Neural progenitor cell (in vitro differentiated cells): Measurements from ENCODE around the gene STK11IP.

Experiments
- EZH2 ChIP-seq: fragments of 200-600 bp; sonication (generic); IDR thresholded peaks from 2 replicates; pipeline ENCODE4 v1.6.1; 2017; ENCODE audit warnings: antibody characterized with exemption, mild to moderate bottlenecking, moderate library complexity
- EZH2phosphoT487 ChIP-seq: fragments of 200-600 bp; sonication (generic); IDR thresholded peaks from 2 replicates; pipeline ENCODE4 v1.6.1; 2017; ENCODE audit warnings: antibody characterized with exemption
- TF ChIP-seq, protein P1 (sequence below): fragments of 200-600 bp; sonication (generic); IDR thresholded peaks from 2 replicates; pipeline ENCODE4 v1.5.1; 2017; ENCODE audit warnings: antibody characterized with exemption, mild to moderate bottlenecking

DNA sequence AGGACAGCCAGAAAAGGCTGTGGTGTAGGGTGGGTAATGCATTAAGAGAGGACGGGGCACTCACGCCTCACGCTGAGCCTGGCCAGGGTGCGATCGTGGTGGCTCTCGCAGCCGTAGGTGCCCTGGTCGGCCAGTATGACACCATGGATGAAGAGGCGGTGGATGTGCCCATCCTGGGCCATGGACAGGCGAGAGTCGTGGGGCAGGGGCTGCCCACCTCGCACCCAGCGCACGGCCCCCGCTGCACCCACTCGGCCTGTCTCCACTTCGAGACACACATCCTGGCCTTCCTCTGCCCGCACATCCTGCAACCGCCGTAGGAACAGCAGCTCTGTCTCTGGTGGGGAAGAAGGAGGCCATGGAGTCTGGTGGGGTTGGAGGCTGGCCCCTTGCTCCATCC lies 41.7 kb upstream of the STK11IP start:
- TF ChIP-seq, protein P1, sequence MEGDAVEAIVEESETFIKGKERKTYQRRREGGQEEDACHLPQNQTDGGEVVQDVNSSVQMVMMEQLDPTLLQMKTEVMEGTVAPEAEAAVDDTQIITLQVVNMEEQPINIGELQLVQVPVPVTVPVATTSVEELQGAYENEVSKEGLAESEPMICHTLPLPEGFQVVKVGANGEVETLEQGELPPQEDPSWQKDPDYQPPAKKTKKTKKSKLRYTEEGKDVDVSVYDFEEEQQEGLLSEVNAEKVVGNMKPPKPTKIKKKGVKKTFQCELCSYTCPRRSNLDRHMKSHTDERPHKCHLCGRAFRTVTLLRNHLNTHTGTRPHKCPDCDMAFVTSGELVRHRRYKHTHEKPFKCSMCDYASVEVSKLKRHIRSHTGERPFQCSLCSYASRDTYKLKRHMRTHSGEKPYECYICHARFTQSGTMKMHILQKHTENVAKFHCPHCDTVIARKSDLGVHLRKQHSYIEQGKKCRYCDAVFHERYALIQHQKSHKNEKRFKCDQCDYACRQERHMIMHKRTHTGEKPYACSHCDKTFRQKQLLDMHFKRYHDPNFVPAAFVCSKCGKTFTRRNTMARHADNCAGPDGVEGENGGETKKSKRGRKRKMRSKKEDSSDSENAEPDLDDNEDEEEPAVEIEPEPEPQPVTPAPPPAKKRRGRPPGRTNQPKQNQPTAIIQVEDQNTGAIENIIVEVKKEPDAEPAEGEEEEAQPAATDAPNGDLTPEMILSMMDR, result no peak
- TF ChIP-seq EZH2 (no peak), EZH2phosphoT487 (no peak)
